ENCODE results near the gene SCLY.

Gene SCLY

GRCh38 chr2:238140040-238140439, 79.2 kb downstream of the SCLY start:
- no peak for DNase-seq (ENCODE audit: low read depth in 2 of 2)

- no peak for DNase-seq (ENCODE audit: low read depth in 2 of 2)
Measured at GRCh38 chr2:238140721-238141540, 80.1 kb downstream of the SCLY start.

- no peak for DNase-seq (ENCODE audit: low read depth in 2 of 2)
Measured at GRCh38 chr2:238141541-238142318, 80.9 kb downstream of the SCLY start.

- no peak for DNase-seq (ENCODE audit: low read depth in 2 of 2)
Measured at GRCh38 chr2:238142382-238143205, 81.8 kb downstream of the SCLY start.

GRCh38 chr2:238143239-238143951, 82.6 kb downstream of the SCLY start:
- no peak for DNase-seq (ENCODE audit: low read depth in 2 of 2)

- no peak for DNase-seq (ENCODE audit: low read depth in 2 of 2)
Measured at GRCh38 chr2:238144262-238144661, 83.5 kb downstream of the SCLY start.

- no peak for DNase-seq (ENCODE audit: low read depth in 2 of 2)
Measured at GRCh38 chr2:238145046-238145445, 84.2 kb downstream of the SCLY start.

GRCh38 chr2:238145851-238146250, 85.0 kb downstream of the SCLY start:
- no peak for DNase-seq (ENCODE audit: low read depth in 2 of 2)

- DNase-seq (ENCODE audit: low read depth in 2 of 2), result no peak
Measured at GRCh38 chr2:238146884-238147544, 86.2 kb downstream of the SCLY start.

GRCh38 chr2:238148981-238149380, 88.2 kb downstream of the SCLY start:
- DNase-seq (ENCODE audit: low read depth in 2 of 2), result no peak

Data from stimulated activated CD8-positive, alpha-beta memory T cell treated with anti-CD3 and anti-CD28 coated beads, Interleukin-2, amount 100 ng/mL, for 48 hours (primary cell).